Measurements from ENCODE around the gene EMX1.

The EMX1 gene

GRCh38 chr2:72958542-72959385 is 41.4 kb downstream of the EMX1 start:
- DNase-seq (ENCODE audit: low read depth), result no peak

GRCh38 chr2:72959554-72959953 is 42.2 kb downstream of the EMX1 start:
- DNase-seq (ENCODE audit: low read depth), result no peak

GRCh38 chr2:72959995-72960981 is 43.0 kb downstream of the EMX1 start:
- no peak for DNase-seq (ENCODE audit: low read depth)

- no peak for DNase-seq (ENCODE audit: low read depth)
These were observed 43.9 kb downstream of the EMX1 start for GRCh38 chr2:72961036-72961720.

GRCh38 chr2:72961853-72962468 is 44.6 kb downstream of the EMX1 start:
- no peak for DNase-seq (ENCODE audit: low read depth)

GRCh38 chr2:72962911-72963310 is 45.6 kb downstream of the EMX1 start:
- no peak for DNase-seq (ENCODE audit: low read depth)

- no peak for DNase-seq (ENCODE audit: low read depth)
These were observed 46.3 kb downstream of the EMX1 start for GRCh38 chr2:72963423-72964145.

- no peak for DNase-seq (ENCODE audit: low read depth)
These were observed 46.8 kb downstream of the EMX1 start for GRCh38 chr2:72964146-72964525.

GRCh38 chr2:72965016-72965415 is 47.7 kb downstream of the EMX1 start:
- DNase-seq (ENCODE audit: low read depth), result no peak

- DNase-seq (ENCODE audit: low read depth), result no peak
These were observed 48.6 kb downstream of the EMX1 start for GRCh38 chr2:72965770-72966450.

- no peak for DNase-seq (ENCODE audit: low read depth)
These were observed 51.0 kb downstream of the EMX1 start for GRCh38 chr2:72968286-72968685.

GRCh38 chr2:72969706-72970105 is 52.4 kb downstream of the EMX1 start:
- no peak for DNase-seq (ENCODE audit: low read depth)

- no peak for DNase-seq (ENCODE audit: low read depth)
These were observed 53.7 kb downstream of the EMX1 start for GRCh38 chr2:72971036-72971435.

GRCh38 chr2:72972352-72973136 is 55.2 kb downstream of the EMX1 start:
- DNase-seq (ENCODE audit: low read depth), result no peak

- DNase-seq (ENCODE audit: low read depth), result no peak
These were observed 55.8 kb downstream of the EMX1 start for GRCh38 chr2:72973137-72973535.

- peak; percentile 26 for DNase-seq (ENCODE audit: low read depth)
These were observed 56.5 kb downstream of the EMX1 start for GRCh38 chr2:72973566-72974435.

GRCh38 chr2:72974436-72974754 is 57.1 kb downstream of the EMX1 start:
- DNase-seq (ENCODE audit: low read depth), result no peak

GRCh38 chr2:72975017-72975416 is 57.7 kb downstream of the EMX1 start:
- DNase-seq (ENCODE audit: low read depth), result no peak

- no peak for DNase-seq (ENCODE audit: low read depth)
These were observed 62.6 kb downstream of the EMX1 start for GRCh38 chr2:72979896-72980295.

Data from fibroblast of the conjunctiva (primary cell).